BLaER1 (cell line): Measurements from ENCODE around the gene TMEM63B.
A peak's percentile ranks its signal among the peaks of the same experiment; 100 is the strongest.
"Not testable (repeated sequence)": the region's sequence is repeated elsewhere in the genome, so short reads cannot be mapped to it uniquely, and the experiment has no call there.

Source experiments
- H3K27ac ChIP-seq: shearing (Covaris generic); formaldehyde crosslinking; 2 replicates; pipeline ENCODE4 v1.8.1; 2022
- H3K27me3 ChIP-seq: shearing (Covaris generic); formaldehyde crosslinking; 2 replicates; pipeline ENCODE4 v1.8.1; 2022
- H3K36me3 ChIP-seq: shearing (Covaris generic); formaldehyde crosslinking; 2 replicates; pipeline ENCODE4 v1.8.1; 2022
- H3K4me1 ChIP-seq: shearing (Covaris generic); formaldehyde crosslinking; 2 replicates; pipeline ENCODE4 v1.8.1; 2022
- H3K4me2 ChIP-seq: shearing (Covaris generic); formaldehyde crosslinking; 2 replicates; pipeline ENCODE4 v1.8.1; 2022
- H3K4me3 ChIP-seq: shearing (Covaris generic); formaldehyde crosslinking; 2 replicates; pipeline ENCODE4 v1.8.1; 2022
- H3K9ac ChIP-seq: shearing (Covaris generic); formaldehyde crosslinking; 2 replicates; pipeline ENCODE4 v1.8.1; 2022
- H3K9me3 ChIP-seq: shearing (Covaris generic); formaldehyde crosslinking; 2 replicates; pipeline ENCODE4 v1.8.1; 2022
- H4K20me1 ChIP-seq: shearing (Covaris generic); formaldehyde crosslinking; 2 replicates; pipeline ENCODE4 v1.8.1; 2022
- Cebpa-rat ChIP-seq: shearing (Covaris generic); IDR thresholded peaks from 2 replicates; pipeline ENCODE4 v1.8.1; 2022

The TMEM63B gene

DNA sequence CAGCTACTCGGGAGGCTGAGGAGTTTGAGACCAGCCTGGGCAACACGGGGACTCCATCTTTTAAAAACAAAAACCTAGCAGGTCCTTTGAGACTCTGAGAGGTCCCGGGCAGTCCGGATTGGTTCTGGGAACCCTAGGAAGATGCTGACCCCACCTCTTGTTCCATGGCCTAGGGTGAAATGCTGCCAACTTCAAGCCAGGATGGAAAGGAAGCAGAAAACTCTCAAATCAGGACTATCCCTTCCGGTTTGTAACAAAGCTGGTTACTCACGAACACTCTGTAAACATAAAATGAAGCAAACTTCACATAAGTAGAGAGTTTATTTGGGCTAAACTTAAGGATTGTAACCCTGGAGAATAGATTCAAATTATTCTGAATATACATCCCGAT lies 59.3 kb downstream of the TMEM63B start:
- Histone ChIP-seq H3K4me2 (no peak overlapping the region), H3K27me3 (no peaks in the 10 kb centered on the region), H3K36me3 (no peaks in the 10 kb centered on the region), H3K4me1 (peaks cover 7% of the 10 kb centered on the region; the same call in 1 of the 2 replicates), H3K4me3 (no peak overlapping the region), H4K20me1 (no peaks in the 10 kb centered on the region), H3K9ac (no peak overlapping the region), H3K27ac (no peak overlapping the region), H3K9me3 (no peaks in the 10 kb centered on the region)
- no peak for TF ChIP-seq Cebpa-rat

DNA sequence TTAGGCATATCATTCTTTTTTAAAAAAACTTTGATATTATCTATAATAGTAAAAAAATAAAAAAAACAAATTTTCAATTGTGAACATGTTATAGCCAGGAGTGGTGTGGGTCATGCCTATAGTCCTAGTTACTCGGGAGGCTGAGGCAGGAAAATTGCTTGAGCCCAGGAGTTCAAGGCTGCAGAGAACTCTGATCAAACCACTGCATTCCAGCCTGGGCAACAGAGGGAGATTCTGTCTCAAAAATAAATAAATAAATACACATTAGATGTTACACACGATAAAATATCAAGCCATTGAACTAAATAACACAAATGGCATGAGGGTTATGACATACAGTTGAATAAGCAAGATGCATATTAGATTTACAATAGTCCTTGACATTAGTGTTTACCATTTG lies 61.5 kb downstream of the TMEM63B start:
- H3K27me3 ChIP-seq, result no peaks in the 10 kb centered on the region
- no peaks in the 10 kb centered on the region for H4K20me1 ChIP-seq
- H3K9ac ChIP-seq, result no peak overlapping the region
- H3K4me1 ChIP-seq, result peaks cover 14% of the 10 kb centered on the region
- no peaks in the 10 kb centered on the region for H3K36me3 ChIP-seq
- no peak overlapping the region for H3K4me2 ChIP-seq
- no peak for TF ChIP-seq Cebpa-rat
- no peaks in the 10 kb centered on the region for H3K9me3 ChIP-seq
- no peak overlapping the region for H3K27ac ChIP-seq
- H3K4me3 ChIP-seq, result no peak overlapping the region

DNA sequence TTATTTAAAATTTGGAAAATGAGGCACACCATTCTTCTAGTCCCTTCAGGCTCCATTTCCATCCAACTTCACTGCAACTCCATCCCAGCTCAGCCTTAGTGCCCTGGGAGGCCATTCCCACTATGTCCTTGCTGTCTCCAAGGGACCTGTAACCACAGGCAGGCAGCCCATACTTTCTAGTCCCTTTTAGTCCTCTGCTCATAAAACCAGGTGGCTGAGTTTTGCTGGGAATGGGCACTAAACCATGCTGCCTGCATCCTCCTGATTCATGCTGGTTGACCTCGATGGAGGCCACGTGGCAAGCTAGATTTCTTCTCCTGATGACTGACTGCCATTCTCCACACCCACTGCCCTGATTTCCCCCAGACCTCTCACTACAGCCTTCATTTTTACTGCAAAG lies 61.9 kb downstream of the TMEM63B start:
- Histone ChIP-seq H3K9me3 (no peaks in the 10 kb centered on the region), H3K4me2 (no peak overlapping the region), H3K27me3 (no peaks in the 10 kb centered on the region), H3K36me3 (no peaks in the 10 kb centered on the region), H3K4me1 (peaks cover 14% of the 10 kb centered on the region), H3K9ac (no peak overlapping the region), H4K20me1 (no peaks in the 10 kb centered on the region), H3K27ac (no peak overlapping the region), H3K4me3 (no peak overlapping the region)
- TF ChIP-seq Cebpa-rat, result no peak

DNA sequence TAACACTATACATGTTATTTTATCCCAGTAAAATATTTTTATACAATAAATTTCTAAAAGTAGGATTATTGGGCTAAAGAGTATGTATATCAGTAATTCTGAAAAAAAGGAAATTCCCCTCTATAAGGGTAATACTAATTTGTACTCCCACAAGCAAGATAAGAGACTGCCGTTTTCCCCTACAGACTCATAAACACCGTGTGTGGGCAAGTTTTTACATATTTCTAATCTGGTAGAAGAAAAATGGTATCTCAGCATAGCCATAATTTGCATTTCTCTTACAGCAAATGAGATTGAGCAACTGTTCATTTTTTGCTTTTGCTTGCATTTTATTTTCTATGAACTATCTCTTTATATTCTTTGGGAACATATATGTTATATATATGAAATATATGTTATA lies 63.4 kb downstream of the TMEM63B start:
- TF ChIP-seq Cebpa-rat, result no peak
- no peaks in the 10 kb centered on the region for H4K20me1 ChIP-seq
- no peak overlapping the region for H3K4me2 ChIP-seq
- peaks cover 14% of the 10 kb centered on the region for H3K4me1 ChIP-seq
- no peak overlapping the region for H3K27ac ChIP-seq
- no peaks in the 10 kb centered on the region for H3K9me3 ChIP-seq
- H3K9ac ChIP-seq, result no peak overlapping the region
- H3K4me3 ChIP-seq, result no peak overlapping the region
- H3K27me3 ChIP-seq, result no peaks in the 10 kb centered on the region
- no peaks in the 10 kb centered on the region for H3K36me3 ChIP-seq

DNA sequence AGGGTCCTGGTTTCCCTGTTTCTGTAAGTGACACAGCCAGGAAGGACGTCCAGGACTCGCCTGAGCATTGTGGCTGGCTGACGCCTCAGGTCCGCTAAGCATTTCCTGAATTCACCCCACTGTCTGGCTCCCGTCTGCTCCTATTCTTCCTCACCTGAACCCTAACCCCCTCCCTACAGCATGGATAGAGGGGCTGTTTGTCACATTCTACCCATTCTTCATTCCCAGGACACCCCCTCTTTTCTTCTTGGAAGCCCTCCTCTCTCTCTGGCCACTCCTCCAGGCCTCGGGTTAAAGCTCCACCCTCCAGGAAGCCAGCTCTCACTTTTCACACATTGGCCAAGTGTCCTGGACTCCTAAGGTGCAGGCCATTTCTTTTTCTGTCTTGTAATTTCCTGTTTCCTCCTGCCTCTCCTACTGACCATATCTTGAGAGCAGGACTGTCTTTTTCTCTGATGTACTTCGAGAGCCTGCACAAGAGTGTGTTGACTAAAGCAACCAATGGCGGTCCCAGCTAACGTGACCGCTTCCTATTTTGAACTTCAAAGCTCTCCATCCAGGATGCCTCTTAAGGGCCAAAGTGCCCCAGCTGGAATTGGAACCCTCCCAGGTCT lies 65.2 kb downstream of the TMEM63B start:
- Histone ChIP-seq H3K27me3 (no peaks in the 10 kb centered on the region), H3K9me3 (no peaks in the 10 kb centered on the region), H3K4me1 (peaks cover 7% of the 10 kb centered on the region), H3K36me3 (no peaks in the 10 kb centered on the region), H3K4me2 (peak overlapping the region; percentile 10; the same call in 1 of the 2 replicates), H3K9ac (no peak overlapping the region), H3K4me3 (no peak overlapping the region), H3K27ac (no peak overlapping the region), H4K20me1 (no peaks in the 10 kb centered on the region)
- TF ChIP-seq Cebpa-rat, result no peak

DNA sequence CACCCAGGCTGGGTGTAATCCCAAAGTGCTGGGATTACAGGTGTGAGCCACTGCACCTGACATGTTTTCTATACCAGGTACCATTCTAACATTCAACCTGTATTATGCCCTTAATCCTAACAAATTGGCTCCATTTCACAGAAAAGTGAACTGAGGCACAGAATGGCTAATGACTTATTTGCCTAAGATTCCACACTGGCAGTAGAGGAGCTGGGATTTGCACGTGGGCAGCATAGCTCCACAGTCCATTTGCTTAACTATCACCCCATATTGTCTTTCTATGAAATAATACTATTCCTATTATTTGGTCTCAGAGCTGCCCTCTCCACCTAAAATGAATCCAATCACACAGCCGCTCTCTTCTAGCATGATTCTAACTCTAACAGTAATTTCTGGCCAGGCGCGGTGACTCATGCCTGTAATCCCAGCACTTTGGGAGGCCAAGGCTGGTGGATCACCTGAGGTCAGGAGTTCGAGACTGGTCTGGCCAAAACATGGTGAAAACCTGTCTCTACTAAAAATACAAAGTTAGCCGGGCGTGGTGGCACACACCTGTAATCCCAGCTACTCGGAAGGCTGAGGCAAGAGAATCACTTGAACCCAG lies 66.1 kb downstream of the TMEM63B start:
- Histone ChIP-seq H3K4me1 (peaks cover 7% of the 10 kb centered on the region), H3K27ac (no peak overlapping the region), H3K4me3 (no peak overlapping the region), H3K4me2 (no peak overlapping the region), H3K9me3 (no peaks in the 10 kb centered on the region), H3K9ac (no peak overlapping the region), H3K36me3 (no peaks in the 10 kb centered on the region), H4K20me1 (no peaks in the 10 kb centered on the region), H3K27me3 (no peaks in the 10 kb centered on the region)
- TF ChIP-seq Cebpa-rat, result no peak

DNA sequence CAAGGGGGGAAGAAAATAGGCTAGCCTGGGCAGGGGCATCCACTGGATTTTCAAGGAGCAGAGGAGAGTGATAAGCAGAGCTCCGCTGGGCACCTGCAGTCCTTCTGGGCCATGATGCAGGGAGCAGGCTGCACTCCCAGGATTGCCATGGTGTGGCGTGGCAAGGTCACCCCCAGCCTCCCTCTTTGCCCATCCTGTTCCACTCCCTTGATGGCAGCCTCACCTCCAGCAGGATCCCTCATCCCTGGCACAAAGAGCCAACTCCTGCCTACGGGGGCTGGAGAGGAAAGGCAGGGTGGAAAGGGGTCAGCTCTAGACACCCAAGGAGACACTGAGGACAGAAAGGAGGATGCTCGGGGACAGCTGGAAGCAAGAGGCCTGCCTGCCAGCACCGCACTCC lies 67.0 kb downstream of the TMEM63B start:
- Histone ChIP-seq H3K4me1 (peaks cover 7% of the 10 kb centered on the region), H3K4me3 (no peak overlapping the region), H4K20me1 (no peaks in the 10 kb centered on the region), H3K27me3 (no peaks in the 10 kb centered on the region), H3K36me3 (no peaks in the 10 kb centered on the region), H3K27ac (no peak overlapping the region), H3K9me3 (no peaks in the 10 kb centered on the region), H3K9ac (no peak overlapping the region), H3K4me2 (no peak overlapping the region)
- no peak for TF ChIP-seq Cebpa-rat

DNA sequence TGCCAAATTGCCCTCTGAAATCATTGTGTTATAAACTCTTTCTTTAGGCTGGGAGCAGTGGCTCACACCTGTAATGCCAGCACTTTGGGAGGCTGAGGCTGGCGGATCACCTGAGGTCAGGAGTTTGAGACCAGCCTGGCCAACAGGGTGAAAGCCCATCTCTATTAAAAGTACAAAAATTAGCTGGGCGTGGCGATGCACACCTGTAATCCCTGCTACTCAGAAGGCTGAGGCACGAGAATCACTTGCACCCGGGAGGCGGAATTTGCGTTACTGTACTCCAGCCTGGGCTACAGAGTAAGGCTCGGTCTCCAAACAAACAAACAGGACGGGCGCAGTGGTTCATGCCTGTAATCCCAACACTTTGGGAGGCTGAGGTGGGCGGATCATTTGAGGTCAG lies 69.0 kb downstream of the TMEM63B start:
- H3K27me3 ChIP-seq, H3K9me3 ChIP-seq, H3K4me3 ChIP-seq, H4K20me1 ChIP-seq, H3K9ac ChIP-seq, H3K36me3 ChIP-seq, H3K4me2 ChIP-seq, H3K27ac ChIP-seq: not testable (repeated sequence)
- H3K4me1 ChIP-seq, result peaks cover 18% of the 10 kb centered on the region

DNA sequence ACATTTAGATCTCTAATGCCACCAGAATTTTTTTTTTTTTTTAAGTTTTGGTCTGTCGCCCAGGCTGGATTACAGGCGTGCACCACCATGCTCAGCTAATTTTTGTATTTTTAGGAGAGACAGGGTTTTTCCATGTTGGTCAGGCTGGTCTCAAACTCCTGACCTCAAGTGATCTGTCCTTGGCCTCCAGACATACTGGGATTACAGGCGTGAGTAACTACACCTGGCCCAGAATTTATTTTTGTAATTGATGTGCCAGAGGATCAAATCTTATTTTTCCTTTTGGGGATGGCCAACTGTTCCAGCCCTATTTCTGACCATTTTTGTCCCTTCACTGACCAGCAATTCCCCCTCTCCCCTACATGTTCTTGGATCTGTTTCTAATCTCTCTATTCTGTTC lies 71.3 kb downstream of the TMEM63B start:
- Histone ChIP-seq H3K4me1 (peaks cover 22% of the 10 kb centered on the region), H3K27ac (no peak overlapping the region), H4K20me1 (no peaks in the 10 kb centered on the region), H3K36me3 (no peaks in the 10 kb centered on the region), H3K9me3 (no peaks in the 10 kb centered on the region), H3K4me2 (no peak overlapping the region), H3K4me3 (no peak overlapping the region), H3K27me3 (no peaks in the 10 kb centered on the region), H3K9ac (no peak overlapping the region)
- no peak for TF ChIP-seq Cebpa-rat

DNA sequence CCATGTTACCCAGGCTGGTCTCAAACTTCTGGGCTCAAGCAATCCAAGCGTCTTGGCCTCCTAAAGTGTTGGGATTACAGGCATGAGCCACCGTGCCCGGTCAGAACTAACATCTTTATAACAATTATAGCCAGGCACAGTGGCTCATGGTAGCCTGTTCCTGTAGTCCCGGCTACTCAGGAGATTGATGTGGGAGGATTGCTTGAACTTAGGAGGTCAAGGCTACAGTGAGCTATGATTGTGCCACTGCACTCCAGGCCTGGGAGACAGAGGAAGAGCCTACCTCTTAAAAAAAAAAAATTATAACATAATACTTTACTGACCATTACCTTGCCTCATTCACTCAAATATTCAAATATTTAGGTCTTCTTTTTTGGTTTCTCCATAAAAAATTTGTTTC lies 72.5 kb downstream of the TMEM63B start:
- Histone ChIP-seq H3K4me3 (no peak overlapping the region), H4K20me1 (no peaks in the 10 kb centered on the region), H3K27me3 (no peaks in the 10 kb centered on the region), H3K9me3 (no peaks in the 10 kb centered on the region), H3K4me1 (peaks cover 22% of the 10 kb centered on the region), H3K4me2 (no peak overlapping the region), H3K36me3 (no peaks in the 10 kb centered on the region), H3K9ac (no peak overlapping the region), H3K27ac (no peak overlapping the region)
- TF ChIP-seq Cebpa-rat, result no peak

DNA sequence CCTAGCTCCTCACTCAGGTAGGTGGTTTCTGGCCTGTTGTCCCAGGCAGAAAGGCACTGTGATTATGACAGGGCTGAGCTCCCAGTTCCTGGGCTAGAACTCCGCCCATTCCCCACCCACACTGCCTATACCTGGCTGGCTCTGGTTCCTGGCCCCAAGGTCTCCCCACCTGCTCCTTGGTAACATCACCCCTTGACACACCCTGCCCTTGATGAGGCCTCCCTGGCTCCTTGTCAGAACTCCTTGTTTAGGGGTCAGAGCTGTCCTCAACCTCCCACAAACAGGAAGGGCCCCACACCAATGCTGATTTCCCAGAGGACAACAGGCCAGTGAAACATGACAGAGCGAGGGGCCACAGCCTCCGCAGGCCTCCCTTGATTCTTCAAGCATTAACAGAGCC lies 73.8 kb downstream of the TMEM63B start:
- H3K27ac ChIP-seq, result no peak overlapping the region; the same call in 1 of the 2 replicates
- no peak overlapping the region for H3K4me3 ChIP-seq
- H3K4me1 ChIP-seq, result peaks cover 22% of the 10 kb centered on the region
- TF ChIP-seq Cebpa-rat, result no peak
- H3K36me3 ChIP-seq, result no peaks in the 10 kb centered on the region
- H3K9me3 ChIP-seq, result no peaks in the 10 kb centered on the region
- H3K4me2 ChIP-seq, result peak overlapping the region; percentile 77
- H4K20me1 ChIP-seq, result no peaks in the 10 kb centered on the region
- H3K9ac ChIP-seq, result no peak overlapping the region
- H3K27me3 ChIP-seq, result no peaks in the 10 kb centered on the region
